GM12874 (cell line): ENCODE results near the gene HOMER2.

Experiments used
- CTCF ChIP-seq: IDR thresholded peaks from 2 replicates; pipeline ENCODE4 v1.5.1; 2011; ENCODE audit warnings: low read depth, mild to moderate bottlenecking, control low read depth, low read length, moderate library complexity; ENCODE audit not compliant: insufficient read depth

Gene HOMER2

DNA sequence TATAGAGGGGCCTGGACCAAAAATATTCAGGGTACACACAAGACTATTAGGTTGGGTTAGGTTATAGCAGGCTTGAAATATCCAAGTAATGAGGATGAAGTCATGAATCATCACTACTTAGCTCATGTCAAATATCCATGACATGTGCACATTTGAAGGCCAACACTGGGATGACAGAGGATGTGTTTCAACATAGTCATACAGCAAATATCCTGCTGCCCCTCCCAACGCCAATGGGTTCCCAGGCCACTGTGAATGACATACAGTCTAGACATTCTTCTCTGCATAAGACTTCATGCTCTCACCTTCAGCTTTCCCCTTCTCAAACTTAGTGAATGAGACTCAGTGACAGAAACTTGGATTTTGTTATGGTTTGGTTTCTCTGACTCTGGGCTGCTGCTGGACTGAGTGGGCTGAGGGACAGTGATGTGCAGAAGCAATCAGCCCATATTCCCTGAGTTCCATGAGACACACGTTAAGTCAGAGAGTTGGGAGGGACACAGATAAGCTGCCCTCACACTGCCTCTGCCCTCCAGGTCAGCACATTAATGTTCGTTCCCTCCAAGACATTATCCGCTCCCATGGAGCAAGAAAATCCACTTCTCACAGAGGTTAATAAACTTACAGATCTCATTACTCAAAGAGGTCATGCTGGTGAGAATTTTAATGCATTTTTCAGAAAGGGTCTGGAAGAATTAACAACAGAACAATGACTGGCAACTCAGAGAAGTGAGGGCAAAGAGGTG lies 15.4 kb downstream of the HOMER2 start:
- no peak for TF ChIP-seq CTCF

GRCh38 chr15:82935382-82935781 lies 17.1 kb downstream of the HOMER2 start:
- no peak for TF ChIP-seq CTCF

- TF ChIP-seq CTCF, result no peak
These were observed 18.2 kb downstream of the HOMER2 start for GRCh38 chr15:82934100-82934880.

GRCh38 chr15:82933576-82933975 lies 18.9 kb downstream of the HOMER2 start:
- TF ChIP-seq CTCF, result no peak

DNA sequence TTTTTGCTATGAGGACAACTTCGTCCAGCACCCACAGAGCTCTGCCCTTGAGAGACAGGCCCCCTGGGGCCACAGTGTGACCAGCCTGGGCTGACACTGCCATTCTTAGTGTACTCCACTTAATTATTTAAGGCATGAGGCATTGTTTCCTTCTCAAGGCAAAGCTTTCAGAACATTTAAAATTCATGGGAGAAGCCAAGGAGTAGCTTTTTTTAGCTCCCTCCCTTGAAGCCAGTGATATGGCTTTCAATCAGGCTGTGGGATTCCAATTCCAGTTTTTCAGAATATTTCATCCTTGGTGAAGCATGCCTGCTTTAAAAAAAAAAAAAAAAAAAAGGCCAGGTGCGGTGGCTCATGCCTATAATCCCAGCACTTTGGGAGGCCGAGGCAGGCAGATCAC lies 21.3 kb downstream of the HOMER2 start:
- TF ChIP-seq CTCF, result no peak

DNA sequence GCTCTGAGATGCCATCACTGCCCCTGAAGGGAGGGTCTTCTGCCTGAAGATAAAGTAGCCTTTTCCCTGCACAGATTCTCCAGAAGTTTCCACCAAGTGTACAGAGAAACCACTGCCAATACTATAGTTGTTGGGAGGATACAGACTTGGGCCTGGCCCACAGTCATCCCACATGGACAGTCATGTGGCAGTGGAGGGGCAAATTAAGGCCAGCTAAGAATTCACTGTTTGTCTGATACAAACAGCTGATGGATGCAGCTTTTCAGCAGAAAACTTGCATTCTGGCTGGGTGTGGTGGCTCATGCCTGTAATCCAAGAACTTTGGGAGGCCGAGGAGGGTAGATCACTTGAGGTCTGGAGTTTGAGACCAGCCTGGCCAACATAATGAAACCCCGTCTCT lies 22.1 kb downstream of the HOMER2 start:
- TF ChIP-seq CTCF, result no peak

GRCh38 chr15:82928711-82929110 lies 23.8 kb downstream of the HOMER2 start:
- TF ChIP-seq CTCF, result no peak
